ENCODE measurements around the gene SYNGAP1.

Gene SYNGAP1

GRCh38 chr6:33405386-33405940 lies 14.4 kb upstream of the SYNGAP1 start:
- DNase-seq, result no peak

DNA sequence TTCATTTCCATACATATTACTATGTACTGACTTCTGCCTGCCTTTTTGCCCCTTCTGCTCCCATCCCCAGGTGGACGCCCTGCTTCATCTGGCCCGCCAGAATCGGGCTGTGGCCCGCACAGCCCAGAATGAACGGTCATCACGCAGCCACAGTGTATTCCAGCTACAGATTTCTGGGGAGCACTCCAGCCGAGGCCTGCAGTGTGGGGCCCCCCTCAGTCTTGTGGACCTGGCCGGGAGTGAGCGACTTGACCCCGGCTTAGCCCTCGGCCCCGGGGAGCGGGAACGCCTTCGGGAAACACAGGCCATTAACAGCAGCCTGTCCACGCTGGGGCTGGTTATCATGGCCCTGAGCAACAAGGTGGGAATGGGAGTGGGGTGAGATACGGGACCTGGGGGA lies 13.7 kb upstream of the SYNGAP1 start:
- DNase-seq, result no peak

GRCh38 chr6:33407132-33407718 lies 12.6 kb upstream of the SYNGAP1 start:
- no peak for DNase-seq

GRCh38 chr6:33410050-33410710 lies 9.7 kb upstream of the SYNGAP1 start:
- peak; percentile 98 for DNase-seq

GRCh38 chr6:33410711-33411631 lies 8.9 kb upstream of the SYNGAP1 start, which contains the start of gene PHF1:
TSS of gene PHF1 (plus strand) at chr6:33411014. CDS start at chr6:33412264, 1,250 bp downstream.
- no peak for DNase-seq

GRCh38 chr6:33411632-33412005 lies 8.2 kb upstream of the SYNGAP1 start:
- DNase-seq, result no peak

GRCh38 chr6:33412140-33413009 lies 7.5 kb upstream of the SYNGAP1 start:
- DNase-seq, result no peak

DNA sequence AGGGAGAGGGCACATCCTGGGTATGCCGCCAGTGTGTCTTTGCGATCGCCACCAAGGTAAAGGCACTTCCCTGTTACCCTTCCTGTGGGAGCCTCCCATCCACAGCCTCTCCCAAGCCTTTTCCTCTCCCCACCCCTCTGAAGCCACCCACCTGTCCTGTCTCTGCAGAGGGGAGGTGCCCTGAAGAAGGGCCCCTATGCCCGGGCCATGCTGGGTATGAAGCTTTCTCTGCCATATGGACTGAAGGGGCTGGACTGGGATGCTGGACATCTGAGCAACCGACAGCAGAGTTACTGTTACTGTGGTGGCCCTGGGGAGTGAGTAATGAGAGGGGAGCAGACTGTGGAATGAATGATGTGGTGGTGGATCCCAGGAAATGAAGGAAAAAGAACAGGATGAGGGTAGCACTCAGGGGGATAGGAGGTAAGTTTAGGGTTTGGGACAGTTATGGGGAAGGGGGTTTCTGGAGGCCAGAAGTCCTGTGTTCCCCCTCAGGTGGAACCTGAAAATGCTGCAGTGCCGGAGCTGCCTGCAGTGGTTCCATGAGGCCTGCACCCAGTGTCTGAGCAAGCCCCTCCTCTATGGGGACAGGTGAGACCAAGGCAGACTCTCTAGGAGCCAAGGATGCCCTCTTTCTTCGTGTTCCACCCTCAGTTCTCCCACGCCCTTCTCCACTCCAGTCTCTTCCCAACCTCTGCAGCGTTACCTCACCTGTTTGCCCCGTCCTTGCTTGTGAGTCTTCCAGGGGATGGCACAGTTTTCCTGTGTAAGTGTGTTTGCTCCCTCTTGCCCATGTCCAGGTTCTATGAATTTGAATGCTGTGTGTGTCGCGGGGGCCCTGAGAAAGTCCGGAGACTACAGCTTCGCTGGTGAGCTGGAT lies 6.4 kb upstream of the SYNGAP1 start:
- DNase-seq, result no peak

DNA sequence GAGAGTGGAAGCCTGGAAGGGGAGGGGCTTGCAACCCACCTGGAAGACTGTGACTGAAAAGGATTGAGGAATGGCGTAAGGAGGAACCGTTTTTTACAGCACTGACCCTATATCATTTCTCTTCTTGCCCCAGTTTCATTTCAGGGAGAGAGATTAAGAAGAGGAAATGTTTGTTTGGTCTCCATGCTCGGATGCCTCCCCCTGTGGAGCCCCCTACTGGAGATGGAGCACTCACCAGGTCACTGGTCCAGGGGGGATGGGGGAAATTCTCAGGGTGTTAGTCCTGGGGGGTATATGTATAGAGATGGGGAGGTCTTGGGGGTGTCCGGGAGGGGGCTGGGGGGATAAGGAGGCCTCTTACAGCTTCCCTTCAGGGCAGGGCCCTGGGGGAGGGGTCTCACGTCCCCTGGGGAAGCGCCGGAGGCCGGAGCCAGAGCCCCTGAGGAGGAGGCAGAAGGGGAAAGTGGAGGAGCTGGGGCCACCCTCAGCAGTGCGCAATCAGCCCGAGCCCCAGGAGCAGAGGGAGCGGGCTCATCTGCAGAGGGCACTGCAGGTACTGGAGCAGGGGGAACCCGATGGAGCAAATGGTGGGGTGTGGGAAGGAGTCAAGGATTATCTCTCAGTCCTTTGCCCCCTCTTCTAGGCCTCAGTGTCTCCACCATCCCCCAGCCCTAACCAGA lies 5.1 kb upstream of the SYNGAP1 start:
- DNase-seq, result no peak

DNA sequence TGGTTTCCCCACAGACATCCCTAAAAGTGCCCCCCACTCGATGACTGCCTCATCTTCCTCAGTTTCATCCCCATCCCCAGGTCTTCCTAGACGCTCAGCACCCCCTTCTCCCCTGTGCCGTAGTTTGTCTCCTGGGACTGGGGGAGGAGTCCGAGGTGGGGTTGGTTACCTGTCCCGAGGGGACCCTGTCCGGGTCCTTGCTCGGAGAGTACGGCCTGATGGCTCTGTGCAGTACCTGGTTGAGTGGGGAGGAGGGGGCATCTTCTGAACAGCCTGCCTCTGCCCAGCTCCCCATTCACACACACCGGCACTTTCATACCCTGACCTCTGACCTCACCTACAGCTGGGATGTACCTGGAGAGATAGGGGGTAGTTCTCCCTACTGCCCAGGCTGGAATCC lies 4.0 kb upstream of the SYNGAP1 start:
- DNase-seq, result no peak

DNA sequence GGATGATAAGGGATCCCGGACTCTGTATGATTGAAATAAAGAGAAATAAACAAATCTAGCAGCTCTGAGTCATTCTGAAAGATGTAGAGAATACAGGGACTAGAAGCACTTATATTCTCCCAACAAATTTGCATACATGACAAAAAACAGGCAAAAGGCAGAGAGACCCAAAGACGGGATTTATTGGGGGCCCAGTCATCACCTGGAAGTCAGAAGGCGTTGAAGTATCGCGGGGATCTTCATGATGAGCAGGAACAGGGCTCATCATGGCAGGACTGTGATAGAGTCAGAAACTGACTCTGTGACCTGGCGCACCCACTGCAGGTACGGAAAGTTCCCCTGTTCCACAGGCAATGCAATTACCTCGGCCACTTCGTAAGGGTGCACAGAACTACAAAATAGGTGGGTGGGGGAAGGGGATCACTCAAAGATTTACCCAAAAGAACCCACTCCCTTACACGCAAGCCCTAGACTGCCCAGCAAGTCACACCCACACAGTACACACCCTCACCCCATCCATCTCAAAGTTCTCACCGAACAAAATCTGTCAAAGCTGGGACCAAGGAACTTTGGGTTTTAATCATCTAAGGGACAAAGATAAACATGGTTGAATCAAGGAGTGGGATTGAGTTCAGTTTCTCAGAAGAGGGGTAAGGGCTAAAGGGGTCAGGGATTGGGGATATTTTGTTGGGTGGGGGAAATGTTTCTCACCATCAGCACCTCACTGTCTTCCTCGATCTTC lies 3.3 kb upstream of the SYNGAP1 start:
- DNase-seq, result no peak

GRCh38 chr6:33417128-33417902 lies 2.5 kb upstream of the SYNGAP1 start:
- no peak for DNase-seq

- peak; percentile 97 for DNase-seq
These were observed 1.8 kb upstream of the SYNGAP1 start, which contains the start of gene CUTA for GRCh38 chr6:33417903-33418689. TSS of gene CUTA (minus strand) at chr6:33418107. CDS start at chr6:33418000, 107 bp downstream.

- peak; percentile 48 for DNase-seq
These were observed 1.1 kb upstream of the SYNGAP1 start for GRCh38 chr6:33418690-33419291.

GRCh38 chr6:33420491-33421343 lies 852 bp downstream of the SYNGAP1 start:
- no peak for DNase-seq

GRCh38 chr6:33421344-33421643 lies 1.4 kb downstream of the SYNGAP1 start:
- no peak for DNase-seq

- no peak for DNase-seq
These were observed 3.9 kb downstream of the SYNGAP1 start for GRCh38 chr6:33423777-33424176.
